Measurements from ENCODE around the gene DYDC2.
"Not testable (repeated sequence)": the region's sequence is repeated elsewhere in the genome, so short reads cannot be mapped to it uniquely, and the experiment has no call there.

DYDC2 gene

DNA sequence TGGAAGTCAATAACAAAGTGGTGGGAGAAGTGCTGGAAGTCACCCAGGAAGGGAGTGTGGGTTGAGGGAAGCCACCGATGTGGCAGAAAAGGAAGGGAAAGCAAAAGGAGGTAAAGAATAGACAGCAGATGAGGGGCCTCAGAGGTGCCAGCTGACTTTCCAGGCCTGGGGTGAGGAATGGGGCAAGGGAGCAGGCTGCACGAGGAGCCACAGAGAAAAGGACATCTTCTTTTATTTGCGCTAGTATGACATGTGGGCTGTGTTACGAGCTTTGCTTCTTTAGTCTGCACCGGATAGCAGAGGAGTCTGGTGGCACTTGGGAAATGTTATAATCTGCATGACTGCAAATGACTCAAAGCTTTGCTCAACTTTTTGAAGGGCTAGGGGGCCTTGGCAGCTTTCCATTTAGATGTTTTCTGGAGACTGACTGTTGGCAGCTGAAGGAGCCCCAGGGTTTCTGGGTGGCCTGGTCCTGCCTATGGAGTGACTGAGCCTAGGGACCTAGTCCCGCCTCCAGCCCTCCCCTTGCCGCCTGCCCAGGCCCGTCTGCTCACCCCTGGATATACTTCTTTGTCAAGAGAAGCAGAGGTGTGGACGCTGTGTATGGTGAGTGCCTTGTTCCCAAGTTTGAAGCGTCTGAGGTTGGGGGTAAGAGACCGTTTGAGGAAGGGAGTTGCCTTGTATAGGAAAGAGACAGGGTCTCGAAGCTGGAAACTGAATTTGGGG is 56.9 kb downstream of the DYDC2 start:
- no peak for DNase-seq (ENCODE audit: low spot score)

DNA sequence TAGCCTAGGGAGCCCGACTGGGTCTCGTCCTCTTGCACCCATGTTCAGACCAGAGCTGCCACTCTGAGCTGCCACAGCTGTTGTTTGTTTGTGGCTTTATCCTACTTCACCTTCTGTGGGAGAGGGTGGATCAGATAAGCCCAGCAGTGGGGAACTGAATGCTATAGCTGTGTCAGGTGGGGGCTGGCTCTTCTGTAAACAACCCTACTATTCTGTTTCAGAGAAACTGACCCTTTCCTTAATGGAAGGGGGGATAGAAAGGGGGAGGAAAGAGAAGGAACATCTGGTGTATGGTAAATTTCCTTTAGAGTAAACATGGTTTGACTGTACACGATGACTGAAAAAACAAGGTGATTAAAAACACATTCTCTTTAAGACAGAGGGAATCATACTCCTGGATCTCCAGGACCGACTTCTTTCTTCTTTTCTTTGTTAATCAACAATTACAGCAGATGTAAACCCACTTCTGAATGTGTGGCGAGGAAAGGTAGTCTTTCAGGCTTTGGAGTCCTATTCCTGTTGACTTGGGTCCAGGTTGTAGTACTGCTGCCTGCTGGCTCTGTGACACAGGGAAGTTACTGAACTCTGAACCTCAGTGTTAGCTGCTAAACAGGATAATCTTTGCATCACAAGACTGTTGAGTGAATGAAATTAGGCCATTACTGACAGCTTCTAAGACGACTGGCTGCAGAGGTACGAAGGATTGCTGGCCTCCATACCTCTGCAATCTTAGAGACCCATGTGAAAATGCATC is 57.7 kb downstream of the DYDC2 start:
- DNase-seq (ENCODE audit: low spot score) = no peak

DNA sequence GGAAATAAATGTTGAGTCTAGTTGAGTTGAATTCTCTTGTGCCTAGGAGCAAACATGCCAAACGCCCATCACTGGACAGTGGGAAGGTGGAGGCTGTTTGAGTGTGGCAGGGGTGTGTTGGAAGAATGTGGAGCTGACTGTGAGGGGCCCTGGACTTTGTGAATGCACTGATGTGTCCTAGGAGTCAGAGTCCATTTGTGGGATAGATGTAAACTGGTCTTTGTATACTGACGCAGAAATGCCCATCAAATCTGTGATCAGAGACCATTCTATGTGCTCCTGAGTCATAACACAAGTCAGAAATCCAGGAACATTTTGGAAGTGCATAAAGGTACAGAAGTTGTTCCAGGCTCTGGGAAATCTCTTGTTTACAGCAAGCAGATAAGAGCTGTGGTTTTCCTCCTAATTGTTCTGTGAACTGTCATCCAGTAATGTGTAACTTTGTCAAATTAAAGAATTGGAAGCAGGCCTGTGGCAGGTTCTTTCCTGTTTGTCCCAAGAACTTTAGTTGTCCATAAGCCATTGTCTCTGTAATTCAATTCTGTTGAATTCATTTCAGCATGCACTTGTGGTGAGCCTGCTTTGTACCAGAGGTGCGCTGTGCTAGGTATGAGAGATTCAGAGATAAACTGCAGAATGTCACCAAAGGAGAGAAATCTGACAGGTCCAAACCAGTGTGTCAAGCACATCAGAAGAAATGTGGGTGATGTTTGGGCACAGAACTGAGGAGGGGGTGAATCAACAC is 59.3 kb downstream of the DYDC2 start:
- DNase-seq (ENCODE audit: low spot score) = no peak

- peak; percentile 61 for DNase-seq (ENCODE audit: low spot score)
These were observed 60.0 kb downstream of the DYDC2 start for GRCh38 chr10:80416479-80417098.

DNA sequence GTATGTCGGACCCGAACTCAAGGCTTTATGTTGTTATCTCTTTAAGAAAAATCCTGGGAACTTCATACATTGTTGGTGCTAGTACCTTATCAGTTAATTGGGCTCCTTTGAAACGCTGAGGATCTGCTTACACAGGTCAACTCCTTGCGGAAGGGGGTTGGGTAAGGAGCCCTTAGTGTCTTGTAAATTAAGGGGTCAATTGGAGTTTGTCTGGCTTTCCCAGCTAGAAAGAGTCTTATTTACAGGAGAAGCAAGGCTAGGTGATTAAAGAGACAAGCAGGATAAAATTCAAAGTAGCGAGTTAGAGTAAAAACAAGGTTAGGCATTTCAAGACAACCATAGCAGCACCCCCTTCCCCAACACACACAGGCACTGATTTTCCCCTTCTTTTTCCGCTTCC is 60.7 kb downstream of the DYDC2 start:
- DNase-seq (ENCODE audit: low spot score) = not testable (repeated sequence)
